Mucosa of descending colon (tissue), 3 donors: ENCODE measurements around the gene MST1. TPM values are rescaled to one million over a fixed set of nuclear protein-coding genes. Genes with fewer than 3 reads are reported as not detected.

Source experiments
- ATAC-seq: fragments of 200-7000 bp; cut with Tn5 transposase; one replicate; pipeline ENCODE4 v1.9.1; 2020; ENCODE audit warnings: mild to moderate bottlenecking, moderate library complexity
- DNase-seq, 3 donors: peaks; one replicate each; pipeline ENCODE4 v3.0.0-alpha.2; 2020
- H3K36me3 ChIP-seq: fragments of 200-600 bp; one replicate; pipeline ENCODE4 v1.8.0; 2021; ENCODE audit warnings: low read depth, mild to moderate bottlenecking
- H3K4me1 ChIP-seq: fragments of 200-600 bp; one replicate; pipeline ENCODE4 v1.8.0; 2021; ENCODE audit warnings: low read depth, mild to moderate bottlenecking
- H3K4me3 ChIP-seq: fragments of 200-600 bp; one replicate; pipeline ENCODE4 v1.8.0; 2021; ENCODE audit warnings: mild to moderate bottlenecking
- H3K9me3 ChIP-seq: fragments of 200-600 bp; one replicate; pipeline ENCODE4 v1.8.0; 2021; ENCODE audit warnings: mild to moderate bottlenecking
- intact Hi-C, 2 donors: fragments of 100-400 bp; cut with DNase I in 1 of 2; cut with micrococcal nuclease in 1 of 2; formaldehyde crosslinking; loops; one replicate each; pipeline versions ENCODE4 v1.11.0 to v1.11.1; 2022; cut with DNase I, micrococcal nuclease
- total RNA-seq, 3 donors: library from RNA; stranded (reverse); fragmentation: NEBNext Ultra II Directional in 2 of 3; extraction: Animal tissue kit (Norgen Biotek cat#: 25700) in 2 of 3; gene quantifications; one replicate each; pipeline versions ENCODE4 v1.2.1 to v1.2.4, GENCODE V29; 2021 to 2023
- TF ChIP-seq, protein P1 (sequence below): fragments of 200-600 bp; IDR thresholded peaks from one replicate; pipeline ENCODE4 v1.8.0; 2022; ENCODE audit warnings: antibody characterized with exemption, mild to moderate bottlenecking
- donor health status: DM: no; HTN: no; CAD: no; lungs with moderate emphysema.
- donor health status: DM: no; HTN: no; CAD: no.
- donor health status: DM: no; HTN: yes; CAD: no.

The MST1 gene
- total RNA-seq, 3 donors from 2014 or later, result 16.8 to 55.9 (median 18.8) TPM

DNA sequence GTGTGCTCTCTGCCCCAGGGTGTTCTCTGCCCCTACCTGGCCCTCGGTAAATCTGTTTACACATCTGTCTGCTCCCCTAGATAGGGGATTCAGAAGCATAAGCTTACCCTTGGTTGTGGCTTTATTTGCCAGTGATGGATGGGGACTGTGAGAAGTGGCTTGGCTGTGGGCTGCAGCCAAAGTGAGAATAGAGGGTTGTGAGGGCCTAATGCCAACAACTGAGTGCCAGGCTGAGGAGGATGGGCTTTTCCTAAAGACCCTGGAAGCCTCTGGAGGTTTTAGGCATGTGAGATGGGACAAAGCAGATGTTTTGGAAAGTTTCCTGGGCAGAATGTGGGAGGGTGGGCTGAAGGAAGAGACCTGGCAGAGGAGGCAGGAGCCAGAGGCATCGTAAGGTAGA lies 30.6 kb downstream of the MST1 start:
- Histone ChIP-seq H3K4me3 (no peak overlapping the region), H3K9me3 (no peaks in the 10 kb centered on the region), H3K4me1 (no peaks in the 10 kb centered on the region), H3K36me3 (no peaks in the 10 kb centered on the region)
- intact Hi-C loops, result no loop called here
- TF ChIP-seq, protein P1, sequence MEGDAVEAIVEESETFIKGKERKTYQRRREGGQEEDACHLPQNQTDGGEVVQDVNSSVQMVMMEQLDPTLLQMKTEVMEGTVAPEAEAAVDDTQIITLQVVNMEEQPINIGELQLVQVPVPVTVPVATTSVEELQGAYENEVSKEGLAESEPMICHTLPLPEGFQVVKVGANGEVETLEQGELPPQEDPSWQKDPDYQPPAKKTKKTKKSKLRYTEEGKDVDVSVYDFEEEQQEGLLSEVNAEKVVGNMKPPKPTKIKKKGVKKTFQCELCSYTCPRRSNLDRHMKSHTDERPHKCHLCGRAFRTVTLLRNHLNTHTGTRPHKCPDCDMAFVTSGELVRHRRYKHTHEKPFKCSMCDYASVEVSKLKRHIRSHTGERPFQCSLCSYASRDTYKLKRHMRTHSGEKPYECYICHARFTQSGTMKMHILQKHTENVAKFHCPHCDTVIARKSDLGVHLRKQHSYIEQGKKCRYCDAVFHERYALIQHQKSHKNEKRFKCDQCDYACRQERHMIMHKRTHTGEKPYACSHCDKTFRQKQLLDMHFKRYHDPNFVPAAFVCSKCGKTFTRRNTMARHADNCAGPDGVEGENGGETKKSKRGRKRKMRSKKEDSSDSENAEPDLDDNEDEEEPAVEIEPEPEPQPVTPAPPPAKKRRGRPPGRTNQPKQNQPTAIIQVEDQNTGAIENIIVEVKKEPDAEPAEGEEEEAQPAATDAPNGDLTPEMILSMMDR, result no peak
- DNase-seq (no peak), ATAC-seq (no peak)

GRCh38 chr3:49657208-49657915 lies 31.9 kb downstream of the MST1 start:
- Histone ChIP-seq H3K4me1 (no peaks in the 10 kb centered on the region), H3K4me3 (no peak overlapping the region), H3K9me3 (no peaks in the 10 kb centered on the region), H3K36me3 (no peaks in the 10 kb centered on the region)
- ATAC-seq, result no peak
- intact Hi-C loops, result no loop called here
- no peak for DNase-seq
- TF ChIP-seq, protein P1, result no peak

- DNase-seq, result no peak
- intact Hi-C loops, result no loop called here
- H3K9me3 ChIP-seq, result no peaks in the 10 kb centered on the region
- no peak for ATAC-seq
- no peak overlapping the region for H3K4me3 ChIP-seq
- TF ChIP-seq, protein P1, result no peak
- no peaks in the 10 kb centered on the region for H3K4me1 ChIP-seq
- H3K36me3 ChIP-seq, result no peaks in the 10 kb centered on the region
Observed at GRCh38 chr3:49656541-49657112, 32.6 kb downstream of the MST1 start.

DNA sequence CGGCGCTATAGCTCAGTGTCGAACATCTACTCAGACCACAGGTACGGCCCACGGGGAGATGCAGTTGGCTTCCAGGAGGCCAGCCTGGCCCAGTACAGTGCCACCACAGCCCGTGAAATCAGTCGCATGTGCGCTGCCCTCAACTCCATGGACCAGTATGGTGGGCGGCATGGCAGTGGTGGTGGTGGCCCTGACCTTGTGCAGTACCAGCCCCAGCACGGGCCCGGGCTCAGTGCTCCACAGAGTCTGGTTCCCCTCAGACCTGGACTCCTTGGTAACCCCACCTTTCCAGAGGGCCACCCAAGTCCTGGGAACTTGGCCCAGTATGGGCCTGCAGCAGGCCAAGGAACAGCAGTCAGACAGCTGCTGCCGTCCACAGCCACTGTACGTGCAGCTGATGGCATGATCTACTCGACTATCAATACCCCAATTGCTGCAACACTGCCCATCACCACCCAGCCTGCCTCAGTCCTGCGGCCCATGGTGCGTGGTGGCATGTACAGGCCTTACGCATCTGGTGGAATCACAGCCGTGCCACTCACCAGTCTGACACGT lies 33.5 kb downstream of the MST1 start:
- TF ChIP-seq, protein P1, result no peak

DNA sequence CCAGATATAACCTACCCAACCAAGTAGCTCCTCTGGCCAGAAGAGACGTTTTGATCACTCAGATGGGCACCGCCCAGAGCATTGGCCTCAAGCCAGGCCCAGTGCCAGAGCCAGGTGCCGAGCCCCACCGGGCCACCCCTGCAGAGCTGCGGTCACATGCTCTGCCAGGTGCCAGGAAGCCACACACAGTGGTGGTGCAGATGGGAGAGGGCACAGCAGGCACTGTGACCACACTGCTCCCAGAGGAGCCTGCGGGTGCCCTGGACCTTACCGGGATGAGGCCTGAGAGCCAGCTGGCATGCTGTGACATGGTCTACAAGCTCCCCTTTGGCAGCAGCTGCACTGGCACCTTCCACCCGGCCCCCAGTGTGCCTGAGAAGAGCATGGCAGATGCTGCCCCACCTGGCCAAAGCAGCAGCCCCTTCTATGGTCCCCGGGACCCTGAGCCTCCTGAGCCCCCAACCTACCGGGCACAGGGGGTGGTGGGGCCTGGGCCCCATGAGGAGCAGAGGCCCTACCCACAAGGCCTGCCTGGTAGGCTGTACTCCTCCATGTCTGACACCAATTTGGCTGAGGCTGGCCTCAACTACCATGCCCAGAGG lies 34.2 kb downstream of the MST1 start:
- H3K9me3 ChIP-seq, result no peaks in the 10 kb centered on the region
- peak in 2 of 3 donors; percentile 35 to 47 for DNase-seq
- ATAC-seq, result peak; percentile 55
- no peaks in the 10 kb centered on the region for H3K36me3 ChIP-seq
- intact Hi-C loops, result no loop called here
- no peak overlapping the region for H3K4me3 ChIP-seq
- TF ChIP-seq, protein P1, result no peak
- no peaks in the 10 kb centered on the region for H3K4me1 ChIP-seq

More for the DNA sequence above, 33.5 kb downstream of the MST1 start:
- no peaks in the 10 kb centered on the region for H3K9me3 ChIP-seq
- no peaks in the 10 kb centered on the region for H3K4me1 ChIP-seq
- no peaks in the 10 kb centered on the region for H3K36me3 ChIP-seq
- no peak for ATAC-seq
- DNase-seq, result no peak
- intact Hi-C loops, result no loop called here
- no peak overlapping the region for H3K4me3 ChIP-seq
